Raji (cell line): ENCODE results near the gene UBR3.

ENCODE experiments used
- POLR2A ChIP-seq: IDR thresholded peaks from 2 replicates; pipeline ENCODE4 v1.6.1; 2011; ENCODE audit warnings: low read depth, low read length, control low read depth; ENCODE audit not compliant: insufficient read depth

Gene UBR3

GRCh38 chr2:169911119-169911518 lies 83.9 kb downstream of the UBR3 start:
- no peak for TF ChIP-seq POLR2A

GRCh38 chr2:169916623-169917022 lies 89.4 kb downstream of the UBR3 start:
- no peak for TF ChIP-seq POLR2A

GRCh38 chr2:169923977-169924376 lies 96.7 kb downstream of the UBR3 start:
- no peak for TF ChIP-seq POLR2A

GRCh38 chr2:169925968-169926367 lies 98.7 kb downstream of the UBR3 start:
- TF ChIP-seq POLR2A = no peak

- TF ChIP-seq POLR2A = no peak
Measured at GRCh38 chr2:169928463-169928864, 101.2 kb downstream of the UBR3 start.

GRCh38 chr2:169933124-169933711 lies 106.0 kb downstream of the UBR3 start:
- no peak for TF ChIP-seq POLR2A

GRCh38 chr2:169945515-169945914 lies 118.3 kb downstream of the UBR3 start:
- no peak for TF ChIP-seq POLR2A

GRCh38 chr2:169946092-169946491 lies 118.8 kb downstream of the UBR3 start:
- TF ChIP-seq POLR2A = no peak

GRCh38 chr2:169946546-169946945 lies 119.3 kb downstream of the UBR3 start:
- TF ChIP-seq POLR2A = no peak

GRCh38 chr2:169955940-169956339 lies 128.7 kb downstream of the UBR3 start:
- TF ChIP-seq POLR2A = no peak

GRCh38 chr2:169961911-169962310 lies 134.7 kb downstream of the UBR3 start:
- no peak for TF ChIP-seq POLR2A

- no peak for TF ChIP-seq POLR2A
Measured at GRCh38 chr2:169963786-169964185, 136.5 kb downstream of the UBR3 start.

GRCh38 chr2:169964740-169965139 lies 137.5 kb downstream of the UBR3 start:
- no peak for TF ChIP-seq POLR2A

GRCh38 chr2:169965495-169965894 lies 138.2 kb downstream of the UBR3 start:
- no peak for TF ChIP-seq POLR2A

GRCh38 chr2:169966454-169966853 lies 139.2 kb downstream of the UBR3 start:
- TF ChIP-seq POLR2A = no peak

GRCh38 chr2:169968743-169969142 lies 141.5 kb downstream of the UBR3 start:
- TF ChIP-seq POLR2A = no peak

GRCh38 chr2:169975221-169975620 lies 148.0 kb downstream of the UBR3 start:
- no peak for TF ChIP-seq POLR2A
